Effector memory CD4-positive, alpha-beta T cell (primary cell): ENCODE measurements around the gene STIM1.
"Not testable (repeated sequence)": the region's sequence is repeated elsewhere in the genome, so short reads cannot be mapped to it uniquely, and the experiment has no call there.

Source experiments
- DNase-seq, 3 donors: peaks; one replicate each; pipeline ENCODE4 v3.0.0-alpha.2; 2020
- H3K27ac ChIP-seq: 2 replicates; pipeline ENCODE4 v1.7.0; 2013; ENCODE audit warnings: mild to moderate bottlenecking, low read length, moderate library complexity; ENCODE audit not compliant: insufficient read depth, poor library complexity, severe bottlenecking
- H3K27me3 ChIP-seq: replicated peaks from 2 replicates; pipeline ENCODE4 v1.7.0; 2013; ENCODE audit warnings: mild to moderate bottlenecking, low read length; ENCODE audit not compliant: insufficient read depth, control insufficient read depth, poor library complexity, severe bottlenecking
- H3K36me3 ChIP-seq: 2 replicates; pipeline ENCODE4 v1.7.0; 2013; ENCODE audit warnings: mild to moderate bottlenecking, low read length, moderate library complexity; ENCODE audit not compliant: control insufficient read depth, insufficient read depth
- H3K4me1 ChIP-seq: 2 replicates; pipeline ENCODE4 v1.7.0; 2013; ENCODE audit warnings: low read length, mild to moderate bottlenecking; ENCODE audit not compliant: control insufficient read depth, insufficient read depth, poor library complexity, severe bottlenecking
- H3K4me3 ChIP-seq: 2 replicates; pipeline ENCODE4 v1.7.0; 2013; ENCODE audit warnings: low read length, low read depth, mild to moderate bottlenecking; ENCODE audit not compliant: insufficient read depth, poor library complexity, severe bottlenecking
- H3K9me3 ChIP-seq: 2 replicates; pipeline ENCODE4 v1.7.0; 2013; ENCODE audit warnings: mild to moderate bottlenecking, low read length, moderate library complexity; ENCODE audit not compliant: control insufficient read depth

The STIM1 gene

DNA sequence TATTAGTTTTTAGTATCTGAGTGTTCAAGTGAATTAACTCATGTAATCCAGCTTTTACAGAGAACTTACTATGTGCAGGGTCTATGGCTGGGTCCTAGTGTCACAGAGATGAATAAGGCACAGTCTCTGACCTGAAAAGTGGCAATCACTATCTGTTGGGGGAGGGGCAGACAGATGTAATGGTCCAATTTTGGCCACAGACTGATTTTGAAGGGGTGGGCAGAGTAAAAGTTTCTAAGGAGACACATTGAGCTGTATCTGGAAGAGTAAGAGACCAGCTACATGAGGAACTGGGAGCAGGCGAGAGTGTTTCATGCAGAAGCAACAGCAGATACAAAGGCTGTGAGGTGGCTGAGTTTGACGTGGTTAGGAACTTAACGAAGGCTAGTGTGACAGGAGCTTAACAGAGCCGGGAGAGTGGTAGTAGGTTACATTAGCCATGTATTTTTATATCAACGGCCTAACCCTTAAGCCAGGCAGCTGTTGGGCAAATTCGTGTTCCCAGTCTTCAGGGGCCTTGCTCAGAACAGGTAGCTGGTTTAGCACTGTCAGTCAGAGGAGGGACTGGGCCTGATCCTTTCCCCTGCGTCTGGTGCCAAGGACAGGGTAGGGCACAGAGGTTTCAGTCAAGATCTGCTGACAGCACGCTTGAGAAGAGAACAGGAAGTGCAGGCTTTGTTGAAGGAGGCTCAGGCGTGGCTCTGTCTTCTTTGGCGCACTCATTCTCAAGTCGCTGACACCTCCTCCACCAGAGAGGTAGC, 1.4 kb upstream of the STIM1 start:
- H3K27ac ChIP-seq, result peak overlapping the region; percentile 89
- peak overlapping the region; percentile 18 for H3K4me3 ChIP-seq
- peak; percentile 40 to 63 (median 54) for DNase-seq
- peaks cover 40% of the 10 kb centered on the region for H3K4me1 ChIP-seq
- no peaks in the 10 kb centered on the region for H3K27me3 ChIP-seq
- H3K36me3 ChIP-seq, result no peaks in the 10 kb centered on the region
- no peaks in the 10 kb centered on the region for H3K9me3 ChIP-seq

DNA sequence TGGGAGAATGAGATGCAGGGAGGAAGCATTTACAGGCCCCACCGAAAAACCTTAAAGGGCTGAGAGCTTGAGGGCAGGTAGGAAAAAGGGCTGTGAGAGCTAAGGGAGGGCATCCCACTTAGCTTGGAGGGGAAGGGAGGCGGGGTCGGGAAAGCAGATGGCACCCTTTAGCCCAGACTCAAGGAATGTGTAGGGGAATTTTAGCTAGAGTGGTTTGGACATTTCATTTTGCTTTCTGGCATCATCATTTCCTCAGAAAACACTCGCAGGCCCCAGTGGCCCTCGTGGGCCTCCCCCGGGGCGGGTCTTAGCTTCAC, 846 bp upstream of the STIM1 start:
- H3K27me3 ChIP-seq, result no peaks in the 10 kb centered on the region
- peak overlapping the region; percentile 89 for H3K27ac ChIP-seq

DNA sequence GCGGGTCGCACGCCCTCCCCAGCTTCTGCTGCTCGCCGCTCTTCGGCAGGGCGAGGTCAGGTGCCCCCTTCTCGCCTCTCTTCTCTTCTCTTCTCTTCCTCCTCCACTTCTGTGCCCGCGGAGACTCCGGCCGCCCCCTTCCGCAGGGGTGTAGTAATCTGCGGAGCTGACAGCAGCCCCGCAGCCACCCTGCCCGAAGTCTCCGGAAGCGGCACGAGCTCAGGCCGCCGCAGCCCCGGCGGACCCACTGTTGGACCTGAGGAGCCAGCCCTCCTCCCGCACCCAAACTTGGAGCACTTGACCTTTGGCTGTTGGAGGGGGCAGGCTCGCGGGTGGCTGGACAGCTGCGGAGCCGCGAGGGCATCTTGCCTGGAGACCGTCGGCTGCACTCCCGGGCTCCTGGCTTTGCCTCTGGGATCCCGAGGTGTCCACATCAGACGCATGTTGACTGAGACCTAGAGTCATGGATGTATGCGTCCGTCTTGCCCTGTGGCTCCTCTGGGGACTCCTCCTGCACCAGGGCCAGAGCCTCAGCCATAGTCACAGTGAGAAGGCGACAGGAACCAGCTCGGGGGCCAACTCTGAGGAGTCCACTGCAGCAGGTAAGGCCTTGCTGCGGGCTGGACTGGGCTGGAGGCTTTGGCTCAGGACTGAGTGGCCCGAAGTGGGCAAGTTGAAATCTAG, 486 bp downstream of the STIM1 start:
- peak overlapping the region; percentile 94 for H3K4me3 ChIP-seq
- no peaks in the 10 kb centered on the region for H3K36me3 ChIP-seq
- no peaks in the 10 kb centered on the region for H3K9me3 ChIP-seq
- peak overlapping the region; percentile 89 for H3K27ac ChIP-seq
- peaks cover 57% of the 10 kb centered on the region for H3K4me1 ChIP-seq
- no peaks in the 10 kb centered on the region for H3K27me3 ChIP-seq
- peak in 2 of 3 donors; percentile 30 to 40 for DNase-seq

More for the DNA sequence above, 846 bp upstream of the STIM1 start:
- Histone ChIP-seq H3K36me3 (no peaks in the 10 kb centered on the region), H3K4me3 (peak overlapping the region; percentile 18), H3K4me1 (peaks cover 46% of the 10 kb centered on the region), H3K9me3 (no peaks in the 10 kb centered on the region)
- DNase-seq, result no peak

DNA sequence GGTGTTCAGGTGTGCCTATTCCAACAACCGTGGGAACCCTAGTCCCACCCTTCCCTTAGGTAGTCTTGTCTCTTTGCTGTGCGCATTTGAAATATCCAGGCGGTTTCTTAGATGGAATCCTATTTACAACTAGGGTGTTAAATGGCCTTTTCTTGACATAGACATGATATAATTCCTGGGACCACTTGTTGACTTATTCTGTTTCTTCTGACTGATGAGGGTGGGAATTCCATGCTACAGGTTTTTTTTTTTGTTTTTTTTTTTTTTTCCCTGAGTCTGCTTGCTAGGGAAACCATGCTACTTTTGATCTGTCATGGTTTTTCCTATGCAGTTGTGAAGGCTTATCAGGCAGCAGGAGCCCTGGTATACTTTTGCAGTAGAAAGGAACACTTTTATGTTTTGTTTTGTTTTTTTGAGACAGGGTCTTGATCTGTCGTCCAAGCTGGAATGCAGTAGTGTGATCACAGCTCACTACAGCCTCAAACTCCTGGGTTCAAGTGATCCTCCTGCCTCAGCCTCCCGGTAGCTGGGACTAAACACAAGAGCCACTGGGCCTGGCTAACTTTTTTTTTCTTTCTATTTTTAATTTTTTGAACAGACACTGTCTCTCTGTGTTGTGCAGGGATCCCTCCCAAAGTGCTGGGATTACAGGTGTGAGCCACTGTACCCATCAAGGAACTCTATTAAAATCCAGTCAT, 1.5 kb downstream of the STIM1 start:
- Histone ChIP-seq H3K27ac (peak overlapping the region; percentile 89), H3K27me3 (no peaks in the 10 kb centered on the region), H3K4me1 (peaks cover 65% of the 10 kb centered on the region), H3K9me3 (no peaks in the 10 kb centered on the region), H3K4me3 (peak overlapping the region; percentile 94), H3K36me3 (no peaks in the 10 kb centered on the region)
- no peak for DNase-seq

DNA sequence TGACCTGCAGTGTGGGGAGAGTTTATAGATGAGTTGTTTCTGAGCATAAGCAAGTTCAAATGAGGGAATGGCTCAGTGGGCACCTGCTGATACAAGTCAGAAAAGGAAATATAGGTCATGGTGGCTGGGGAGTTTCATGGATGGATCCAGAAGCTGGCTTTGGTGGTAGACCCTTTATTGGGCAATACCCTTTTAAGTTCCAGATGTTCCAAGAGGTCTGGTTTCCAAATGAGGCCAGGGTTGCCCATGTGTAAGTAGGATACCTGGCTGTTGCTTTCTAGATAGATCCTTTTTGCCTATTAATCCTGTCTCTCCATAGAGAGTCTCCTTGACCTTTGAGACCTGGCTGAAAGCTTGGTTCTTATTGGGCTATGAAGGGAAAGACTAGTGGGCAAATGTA, 2.2 kb downstream of the STIM1 start:
- Histone ChIP-seq H3K27ac (peak overlapping the region; percentile 34), H3K9me3 (no peaks in the 10 kb centered on the region), H3K27me3 (no peaks in the 10 kb centered on the region), H3K36me3 (no peaks in the 10 kb centered on the region), H3K4me3 (peak overlapping the region; percentile 94), H3K4me1 (peaks cover 70% of the 10 kb centered on the region)
- DNase-seq, result no peak

DNA sequence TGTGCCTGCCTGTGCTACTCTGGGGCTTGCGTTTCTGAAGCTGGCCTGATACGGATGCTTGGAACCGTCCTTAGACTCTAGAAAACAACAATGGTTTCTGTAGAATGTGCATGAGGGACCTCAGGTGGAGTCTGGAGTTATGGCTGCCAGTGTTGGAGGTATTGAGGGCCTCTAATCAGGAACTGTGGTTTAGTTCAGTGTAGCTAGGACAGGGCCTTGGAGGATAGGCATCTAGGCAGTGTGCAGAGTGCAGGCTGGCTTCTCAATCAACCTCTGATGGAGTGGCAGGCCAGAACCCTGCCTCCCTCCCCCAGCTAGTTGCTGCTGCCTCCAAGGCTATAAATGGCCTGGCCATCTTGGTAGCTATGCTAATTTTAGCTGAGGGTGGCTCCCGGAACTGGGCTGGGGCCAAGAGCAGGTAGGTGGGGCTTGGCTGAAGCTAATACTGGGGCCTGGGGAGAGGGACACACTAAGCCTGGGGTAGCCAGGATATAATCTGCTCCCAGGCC, 4.0 kb downstream of the STIM1 start:
- no peak for DNase-seq
- Histone ChIP-seq H3K4me3 (peak overlapping the region; percentile 30), H3K9me3 (no peaks in the 10 kb centered on the region), H3K36me3 (no peaks in the 10 kb centered on the region), H3K27me3 (no peaks in the 10 kb centered on the region), H3K27ac (peak overlapping the region; percentile 51), H3K4me1 (peaks cover 65% of the 10 kb centered on the region)

DNA sequence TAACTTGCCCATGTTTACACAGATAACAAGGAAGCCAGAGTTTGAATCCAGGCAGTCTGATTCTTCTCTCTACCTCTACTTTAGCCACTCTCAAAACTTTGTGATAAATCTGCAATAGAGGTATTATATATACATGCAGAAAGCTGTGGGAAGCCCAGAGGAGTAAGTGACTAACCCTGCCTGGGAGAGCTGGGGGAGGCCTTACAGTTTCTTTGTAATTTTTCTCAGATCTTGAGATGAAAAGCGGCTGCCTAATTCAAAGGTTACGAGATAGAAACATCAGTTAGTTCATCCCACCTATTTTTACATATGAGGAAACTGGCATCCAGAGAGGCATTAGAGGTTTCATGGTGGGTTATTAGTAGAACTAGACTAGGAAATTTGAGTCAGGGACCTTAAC, 4.9 kb downstream of the STIM1 start:
- Histone ChIP-seq H3K4me1 (peaks cover 69% of the 10 kb centered on the region), H3K27me3 (no peaks in the 10 kb centered on the region), H3K27ac (peak overlapping the region; percentile 51), H3K4me3 (peak overlapping the region; percentile 29), H3K9me3 (no peaks in the 10 kb centered on the region), H3K36me3 (no peaks in the 10 kb centered on the region)
- DNase-seq, result peak in 1 of 3 donors; percentile 11

DNA sequence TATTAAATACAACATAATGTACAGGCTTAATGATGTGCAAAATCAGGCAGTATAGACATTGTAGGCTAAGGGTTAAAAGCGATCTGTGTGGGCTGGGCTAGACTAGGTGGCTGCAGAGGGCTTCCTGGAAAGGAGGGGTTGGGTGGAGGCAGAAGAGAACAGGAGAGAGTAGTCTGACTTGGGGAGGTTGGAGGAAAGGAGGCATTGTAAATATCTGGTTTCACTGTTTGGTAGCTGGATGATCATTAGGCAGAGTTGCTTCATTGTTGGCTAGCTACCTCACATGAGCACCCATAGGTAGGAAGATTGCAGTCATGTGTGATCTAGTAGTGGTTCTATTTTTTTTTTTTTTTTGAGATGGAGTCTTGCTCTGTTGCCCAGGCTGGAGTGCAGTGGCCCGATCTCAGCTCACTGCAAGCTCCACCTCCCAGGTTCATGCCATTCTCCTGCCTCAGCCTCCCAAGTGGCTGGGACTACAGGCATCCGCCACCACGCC, 5.5 kb downstream of the STIM1 start:
- H3K36me3 ChIP-seq, H3K9me3 ChIP-seq, H3K27me3 ChIP-seq: not testable (repeated sequence)
- peak overlapping the region; percentile 29 for H3K4me3 ChIP-seq
- peak in 1 of 3 donors; percentile 11 for DNase-seq
- peaks cover 75% of the 10 kb centered on the region for H3K4me1 ChIP-seq
- H3K27ac ChIP-seq, result peak overlapping the region; percentile 51

DNA sequence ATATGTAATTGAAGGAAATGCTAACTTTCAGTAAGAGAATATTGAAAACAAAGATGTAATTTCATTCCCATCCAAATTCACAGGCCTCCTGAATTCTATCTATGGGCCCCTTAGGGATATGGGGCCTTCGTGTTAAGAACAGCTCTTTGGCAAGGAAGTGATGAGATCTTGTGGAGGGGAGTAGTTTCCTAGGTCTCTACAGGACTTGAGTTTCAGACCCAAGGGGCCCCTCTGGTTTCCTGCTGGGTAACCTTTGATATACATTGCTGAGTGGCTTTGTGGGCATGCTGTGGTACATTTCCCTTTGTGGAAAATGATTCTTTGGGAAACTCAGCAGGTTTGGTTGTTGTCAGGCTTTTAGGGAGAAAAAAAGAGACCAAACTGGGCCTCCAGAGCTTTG, 6.2 kb downstream of the STIM1 start:
- H3K4me3 ChIP-seq, result peak overlapping the region; percentile 29
- H3K27ac ChIP-seq, result no peak overlapping the region
- no peaks in the 10 kb centered on the region for H3K9me3 ChIP-seq
- no peak for DNase-seq
- peaks cover 78% of the 10 kb centered on the region for H3K4me1 ChIP-seq
- H3K27me3 ChIP-seq, result no peaks in the 10 kb centered on the region
- H3K36me3 ChIP-seq, result no peaks in the 10 kb centered on the region
